ENCODE data around the gene ASPN. TPM values are rescaled to one million over a fixed set of nuclear protein-coding genes. Genes with fewer than 3 reads are reported as not detected.

The ASPN gene
- total and polyA plus RNA-seq, 4 donors = 6.4 to 11.4 (median 6.9) TPM

DNA sequence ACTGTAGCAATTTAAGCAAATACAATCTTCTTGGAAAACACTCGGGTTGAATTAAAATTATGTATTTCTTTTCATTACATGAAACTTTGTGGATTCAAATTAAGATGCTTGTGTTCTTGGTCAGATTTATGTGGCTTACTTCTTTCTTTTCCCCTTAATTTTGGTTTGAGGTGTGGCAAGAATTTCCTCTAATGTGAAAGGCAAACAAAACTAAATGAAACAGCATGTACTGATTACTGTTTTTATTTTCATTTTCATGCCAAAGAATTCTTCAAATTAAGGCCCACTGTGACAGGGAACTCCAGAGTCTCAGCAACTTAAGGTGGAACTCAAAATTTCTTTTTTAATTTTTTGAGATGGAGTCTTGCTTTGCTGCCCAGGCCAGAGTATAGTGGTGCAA lies 58.0 kb downstream of the ASPN start, which contains the start of gene OMD:
TSS of gene OMD (minus strand) at position 132 of the 400 bp plus-strand sequence. CDS start 6,913 bp downstream, outside the sequence.
- Histone ChIP-seq H3K27me3 (ENCODE audit: control insufficient read depth in 4 of 4, insufficient read depth in 4 of 4, low read length in 3 of 4) (no peaks in the 10 kb centered on the region), H3K4me1 (ENCODE audit: control insufficient read depth in 4 of 4, insufficient read depth in 4 of 4, low read length in 3 of 4) (no peaks in the 10 kb centered on the region), H3K9me3 (ENCODE audit: control insufficient read depth in 4 of 4, low read length in 3 of 4) (no peaks in the 10 kb centered on the region), H3K9ac (ENCODE audit: low read depth in 1 of 2, low read length in 2 of 2) (no peak within 1 kb of the TSS), H3K4me3 (ENCODE audit: low read depth in 1 of 3, low read length in 3 of 3) (no peak within 1 kb of the TSS), H3K27ac (ENCODE audit: low read depth in 1 of 2, low read length in 2 of 2) (no peak within 1 kb of the TSS), H3K36me3 (ENCODE audit: control insufficient read depth in 4 of 4, insufficient read depth in 3 of 4, low read depth in 1 of 4, low read length in 3 of 4) (no peaks in the 10 kb centered on the region)
- DNase-seq (ENCODE audit: low spot score) = no peak
- 87% methylated on average over 1 of the region's 1 CpG for WGBS
- TF ChIP-seq HNF4G (IDR thresholded peaks at IDR 0.05) (no peak), SP1 (IDR thresholded peaks at IDR 0.05) (no peak), GABPA (IDR thresholded peaks at IDR 0.05 in 1 of 2, conservative IDR thresholded peaks at IDR 0.05 in 1 of 2) (no peak), RXRA (IDR thresholded peaks at IDR 0.05) (no peak), FOXA2 (IDR thresholded peaks at IDR 0.05) (no peak), RAD21 (IDR thresholded peaks at IDR 0.05) (no peak), TAF1 (conservative IDR thresholded peaks at IDR 0.05) (no peak), ATF3 (IDR thresholded peaks at IDR 0.05) (no peak), YY1 (IDR thresholded peaks at IDR 0.05) (no peak), NR2F2 (IDR thresholded peaks at IDR 0.05) (no peak), EGR1 (IDR thresholded peaks at IDR 0.05; ENCODE audit: low read depth in 2 of 2) (no peak), FOXA1 (IDR thresholded peaks at IDR 0.05) (no peak), JUND (IDR thresholded peaks at IDR 0.05) (no peak)
- TF ChIP-seq, protein P1, sequence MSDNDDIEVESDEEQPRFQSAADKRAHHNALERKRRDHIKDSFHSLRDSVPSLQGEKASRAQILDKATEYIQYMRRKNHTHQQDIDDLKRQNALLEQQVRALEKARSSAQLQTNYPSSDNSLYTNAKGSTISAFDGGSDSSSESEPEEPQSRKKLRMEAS (IDR thresholded peaks at IDR 0.05) = no peak
- TF ChIP-seq, protein P2, sequence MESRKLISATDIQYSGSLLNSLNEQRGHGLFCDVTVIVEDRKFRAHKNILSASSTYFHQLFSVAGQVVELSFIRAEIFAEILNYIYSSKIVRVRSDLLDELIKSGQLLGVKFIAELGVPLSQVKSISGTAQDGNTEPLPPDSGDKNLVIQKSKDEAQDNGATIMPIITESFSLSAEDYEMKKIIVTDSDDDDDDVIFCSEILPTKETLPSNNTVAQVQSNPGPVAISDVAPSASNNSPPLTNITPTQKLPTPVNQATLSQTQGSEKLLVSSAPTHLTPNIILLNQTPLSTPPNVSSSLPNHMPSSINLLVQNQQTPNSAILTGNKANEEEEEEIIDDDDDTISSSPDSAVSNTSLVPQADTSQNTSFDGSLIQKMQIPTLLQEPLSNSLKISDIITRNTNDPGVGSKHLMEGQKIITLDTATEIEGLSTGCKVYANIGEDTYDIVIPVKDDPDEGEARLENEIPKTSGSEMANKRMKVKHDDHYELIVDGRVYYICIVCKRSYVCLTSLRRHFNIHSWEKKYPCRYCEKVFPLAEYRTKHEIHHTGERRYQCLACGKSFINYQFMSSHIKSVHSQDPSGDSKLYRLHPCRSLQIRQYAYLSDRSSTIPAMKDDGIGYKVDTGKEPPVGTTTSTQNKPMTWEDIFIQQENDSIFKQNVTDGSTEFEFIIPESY (IDR thresholded peaks at IDR 0.05) = no peak
- TF ChIP-seq, protein P3, sequence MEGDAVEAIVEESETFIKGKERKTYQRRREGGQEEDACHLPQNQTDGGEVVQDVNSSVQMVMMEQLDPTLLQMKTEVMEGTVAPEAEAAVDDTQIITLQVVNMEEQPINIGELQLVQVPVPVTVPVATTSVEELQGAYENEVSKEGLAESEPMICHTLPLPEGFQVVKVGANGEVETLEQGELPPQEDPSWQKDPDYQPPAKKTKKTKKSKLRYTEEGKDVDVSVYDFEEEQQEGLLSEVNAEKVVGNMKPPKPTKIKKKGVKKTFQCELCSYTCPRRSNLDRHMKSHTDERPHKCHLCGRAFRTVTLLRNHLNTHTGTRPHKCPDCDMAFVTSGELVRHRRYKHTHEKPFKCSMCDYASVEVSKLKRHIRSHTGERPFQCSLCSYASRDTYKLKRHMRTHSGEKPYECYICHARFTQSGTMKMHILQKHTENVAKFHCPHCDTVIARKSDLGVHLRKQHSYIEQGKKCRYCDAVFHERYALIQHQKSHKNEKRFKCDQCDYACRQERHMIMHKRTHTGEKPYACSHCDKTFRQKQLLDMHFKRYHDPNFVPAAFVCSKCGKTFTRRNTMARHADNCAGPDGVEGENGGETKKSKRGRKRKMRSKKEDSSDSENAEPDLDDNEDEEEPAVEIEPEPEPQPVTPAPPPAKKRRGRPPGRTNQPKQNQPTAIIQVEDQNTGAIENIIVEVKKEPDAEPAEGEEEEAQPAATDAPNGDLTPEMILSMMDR (IDR thresholded peaks at IDR 0.05; ENCODE audit: low read depth, low read length, missing input control) = no peak

GRCh38 chr9:92423612-92424011 lies 58.7 kb downstream of the ASPN start:
- no peak for DNase-seq (ENCODE audit: low spot score)
- TF ChIP-seq, protein P1 (IDR thresholded peaks at IDR 0.05) = no peak
- TF ChIP-seq JUND (IDR thresholded peaks at IDR 0.05) (no peak), GABPA (IDR thresholded peaks at IDR 0.05 in 1 of 2, conservative IDR thresholded peaks at IDR 0.05 in 1 of 2) (no peak), SP1 (IDR thresholded peaks at IDR 0.05) (no peak)
- Histone ChIP-seq H3K4me1 (ENCODE audit: control insufficient read depth in 4 of 4, insufficient read depth in 4 of 4, low read length in 3 of 4) (no peaks in the 10 kb centered on the region), H3K4me3 (ENCODE audit: low read depth in 1 of 3, low read length in 3 of 3) (no peak overlapping the region), H3K27ac (ENCODE audit: low read depth in 1 of 2, low read length in 2 of 2) (no peak overlapping the region), H3K9me3 (ENCODE audit: control insufficient read depth in 4 of 4, low read length in 3 of 4) (no peaks in the 10 kb centered on the region), H3K36me3 (ENCODE audit: control insufficient read depth in 4 of 4, insufficient read depth in 3 of 4, low read depth in 1 of 4, low read length in 3 of 4) (no peaks in the 10 kb centered on the region), H3K27me3 (ENCODE audit: control insufficient read depth in 4 of 4, insufficient read depth in 4 of 4, low read length in 3 of 4) (no peaks in the 10 kb centered on the region), H3K9ac (ENCODE audit: low read depth in 1 of 2, low read length in 2 of 2) (no peak overlapping the region)
- 94% methylated on average over 2 of the region's 2 CpGs for WGBS

All from liver (tissue), 9 donors.